ENCODE results near the gene MUC5B.
"Not testable (repeated sequence)": the region's sequence is repeated elsewhere in the genome, so short reads cannot be mapped to it uniquely, and the experiment has no call there.

MUC5B gene

DNA sequence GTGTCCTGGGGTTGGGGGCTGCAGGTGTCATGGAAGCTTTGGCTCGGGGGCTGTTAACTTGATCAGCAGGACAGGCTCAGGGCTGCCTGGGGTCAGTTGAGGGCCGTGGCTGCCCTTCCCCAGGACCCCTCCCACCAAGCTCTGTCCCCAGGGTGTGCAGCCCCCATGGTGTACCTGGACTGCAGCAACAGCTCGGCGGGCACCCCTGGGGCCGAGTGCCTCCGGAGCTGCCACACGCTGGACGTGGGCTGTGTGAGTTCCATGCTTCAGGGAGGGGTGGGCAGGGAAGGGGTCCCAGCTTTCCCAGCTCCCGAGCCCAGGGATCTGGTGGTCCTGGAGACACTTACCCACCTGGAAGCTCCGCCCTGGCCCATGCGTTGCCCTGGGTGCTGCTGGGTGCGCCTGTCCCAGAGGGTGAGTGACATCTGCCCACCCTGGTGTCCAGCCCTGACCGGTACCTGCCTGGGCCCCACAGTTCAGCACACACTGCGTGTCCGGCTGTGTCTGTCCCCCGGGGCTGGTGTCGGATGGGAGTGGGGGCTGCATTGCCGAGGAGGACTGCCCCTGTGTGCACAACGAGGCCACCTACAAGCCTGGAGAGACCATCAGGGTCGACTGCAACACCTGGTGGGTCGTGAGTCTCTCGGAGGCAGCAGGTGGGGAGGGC is 11.3 kb downstream of the MUC5B start:
- no peak for DNase-seq

DNA sequence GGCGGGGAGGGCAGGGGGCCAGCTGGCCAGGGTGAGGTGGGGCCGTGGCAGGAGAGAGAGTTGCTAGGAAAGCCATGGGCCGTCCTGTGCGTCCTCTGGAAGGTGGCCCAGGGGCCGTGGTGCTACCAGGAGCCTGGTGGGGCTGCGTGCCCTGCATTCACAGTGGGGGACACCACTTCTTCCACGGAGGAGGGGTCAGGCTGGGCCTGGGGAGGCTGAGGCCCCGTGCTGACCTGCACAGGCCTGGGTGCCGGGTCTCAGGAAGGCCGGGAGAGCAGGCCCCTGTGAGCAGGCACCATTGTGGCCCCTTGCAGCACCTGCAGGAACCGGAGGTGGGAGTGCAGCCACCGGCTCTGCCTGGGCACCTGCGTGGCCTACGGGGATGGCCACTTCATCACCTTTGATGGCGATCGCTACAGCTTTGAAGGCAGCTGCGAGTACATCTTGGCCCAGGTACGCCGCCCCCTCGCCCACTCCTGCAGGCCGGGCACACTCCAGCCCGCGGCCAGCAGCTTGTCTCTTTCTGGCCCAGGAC is 12.0 kb downstream of the MUC5B start:
- DNase-seq = no peak

DNA sequence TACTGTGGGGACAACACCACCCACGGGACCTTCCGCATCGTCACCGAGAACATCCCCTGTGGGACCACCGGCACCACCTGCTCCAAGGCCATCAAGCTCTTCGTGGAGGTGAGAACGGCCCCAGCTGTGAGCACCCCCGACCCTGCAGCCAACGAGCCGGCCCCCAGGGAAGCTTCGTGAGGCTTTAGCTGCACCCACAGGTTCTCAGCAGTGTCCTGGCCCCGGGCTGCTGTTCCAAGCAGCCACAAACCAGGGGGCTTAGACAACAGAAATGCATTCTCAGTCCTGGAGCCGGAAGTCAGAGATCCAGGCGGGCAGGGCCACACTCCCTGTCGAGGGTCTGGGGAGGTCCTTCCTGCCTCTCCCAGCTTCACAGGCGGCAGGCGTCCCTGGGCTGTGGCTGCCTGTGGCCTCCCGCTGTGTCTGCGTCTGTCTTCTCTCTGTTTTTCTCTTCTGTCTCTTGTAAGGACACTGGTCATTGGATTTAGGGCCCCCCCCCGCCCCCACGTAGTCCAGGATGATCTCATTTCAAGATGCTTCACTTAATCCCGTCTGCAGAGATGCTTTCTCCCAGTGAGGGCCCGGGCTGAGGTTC is 12.5 kb downstream of the MUC5B start:
- DNase-seq = no peak

DNA sequence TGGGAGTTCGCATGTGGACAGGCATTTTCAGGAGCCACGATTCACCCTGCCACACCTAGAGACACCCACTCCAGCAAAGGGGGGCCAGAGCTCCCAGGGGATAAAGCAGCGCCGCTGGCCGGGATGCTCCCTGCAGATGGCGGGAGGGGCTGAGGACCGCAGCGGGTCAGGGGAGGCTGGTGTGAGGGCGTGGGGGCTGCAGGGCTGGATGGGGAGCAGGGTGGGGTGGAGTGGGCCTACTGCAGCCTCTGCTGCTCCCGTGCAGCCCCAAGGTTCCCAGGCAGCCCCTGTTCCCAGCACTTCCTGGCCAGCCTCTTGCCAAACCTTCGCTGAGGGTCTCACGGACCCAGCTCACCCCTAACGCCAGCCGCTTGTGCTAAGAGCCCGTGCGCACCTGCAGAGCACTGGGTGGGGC is 13.0 kb downstream of the MUC5B start:
- no peak for DNase-seq

DNA sequence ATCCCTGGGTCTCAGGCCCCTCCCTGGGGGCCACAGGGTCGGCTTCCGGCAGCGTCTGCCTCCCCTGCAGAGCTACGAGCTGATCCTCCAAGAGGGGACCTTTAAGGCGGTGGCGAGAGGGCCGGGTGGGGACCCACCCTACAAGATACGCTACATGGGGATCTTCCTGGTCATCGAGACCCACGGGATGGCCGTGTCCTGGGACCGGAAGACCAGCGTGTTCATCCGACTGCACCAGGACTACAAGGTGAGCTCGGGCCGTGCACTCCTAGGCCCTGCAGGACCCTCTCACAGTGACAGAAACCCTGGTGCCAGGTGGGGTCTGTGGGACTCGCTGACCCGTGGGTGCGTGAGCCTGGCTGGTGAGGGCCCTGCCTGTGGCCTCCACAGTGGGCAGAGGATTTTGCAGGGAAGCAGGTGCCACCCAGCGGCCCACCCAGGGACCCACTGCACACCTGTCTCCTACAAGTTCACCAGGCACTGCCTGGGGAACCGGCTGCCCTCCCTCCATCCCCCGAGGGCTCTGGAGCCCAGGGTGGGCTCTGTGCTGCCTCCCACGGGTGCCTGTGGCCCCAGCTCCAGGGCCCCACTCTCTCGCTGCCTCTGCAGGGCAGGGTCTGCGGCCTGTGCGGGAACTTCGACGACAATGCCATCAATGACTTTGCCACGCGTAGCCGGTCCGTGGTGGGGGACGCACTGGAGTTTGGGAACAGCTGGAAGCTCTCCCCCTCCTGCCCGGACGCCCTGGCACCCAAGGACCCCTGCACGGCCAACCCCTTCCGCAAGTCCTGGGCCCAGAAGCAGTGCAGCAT is 13.7 kb downstream of the MUC5B start:
- no peak for DNase-seq

DNA sequence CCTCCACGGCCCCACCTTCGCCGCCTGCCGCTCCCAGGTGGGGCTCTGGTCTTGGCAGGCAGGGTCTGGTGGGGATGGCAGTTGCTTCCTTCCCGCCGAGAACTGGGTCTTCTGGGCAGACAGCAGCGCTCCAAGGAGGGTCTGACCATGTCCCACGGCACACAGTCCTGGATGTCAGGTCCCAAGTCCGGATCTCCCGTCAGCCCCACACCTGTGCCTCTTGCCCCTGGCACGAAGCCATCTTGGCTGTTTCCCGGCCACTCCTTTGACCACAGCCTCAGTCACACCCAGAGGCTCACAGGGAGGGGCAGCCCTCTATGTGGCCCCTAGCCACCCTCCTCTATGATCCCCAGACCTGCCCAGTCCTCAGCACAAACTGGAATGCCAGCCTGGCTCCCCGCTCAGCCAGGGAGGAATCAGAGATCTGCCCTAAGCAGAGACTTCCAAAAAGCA is 14.3 kb downstream of the MUC5B start:
- DNase-seq = no peak

DNA sequence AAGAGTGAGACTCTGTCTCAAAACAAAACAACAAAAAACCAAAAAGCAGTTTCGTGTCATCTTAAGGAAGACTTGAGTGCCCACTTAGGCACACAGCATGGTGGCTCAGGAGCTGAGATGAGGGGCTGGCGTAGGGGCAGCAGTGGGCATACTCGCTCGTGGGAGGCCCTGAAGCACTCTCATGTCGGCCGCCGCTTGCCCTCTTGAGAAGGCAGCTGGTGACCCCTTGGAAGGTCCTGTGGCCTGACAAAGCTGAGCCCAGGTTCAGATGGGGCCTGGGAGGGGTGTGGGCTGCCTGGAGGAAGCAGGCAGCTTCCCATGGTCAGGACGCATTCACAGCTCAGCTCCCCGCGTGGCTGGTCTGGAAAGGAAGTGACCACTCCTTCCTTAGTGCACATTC is 15.0 kb downstream of the MUC5B start:
- DNase-seq = no peak

DNA sequence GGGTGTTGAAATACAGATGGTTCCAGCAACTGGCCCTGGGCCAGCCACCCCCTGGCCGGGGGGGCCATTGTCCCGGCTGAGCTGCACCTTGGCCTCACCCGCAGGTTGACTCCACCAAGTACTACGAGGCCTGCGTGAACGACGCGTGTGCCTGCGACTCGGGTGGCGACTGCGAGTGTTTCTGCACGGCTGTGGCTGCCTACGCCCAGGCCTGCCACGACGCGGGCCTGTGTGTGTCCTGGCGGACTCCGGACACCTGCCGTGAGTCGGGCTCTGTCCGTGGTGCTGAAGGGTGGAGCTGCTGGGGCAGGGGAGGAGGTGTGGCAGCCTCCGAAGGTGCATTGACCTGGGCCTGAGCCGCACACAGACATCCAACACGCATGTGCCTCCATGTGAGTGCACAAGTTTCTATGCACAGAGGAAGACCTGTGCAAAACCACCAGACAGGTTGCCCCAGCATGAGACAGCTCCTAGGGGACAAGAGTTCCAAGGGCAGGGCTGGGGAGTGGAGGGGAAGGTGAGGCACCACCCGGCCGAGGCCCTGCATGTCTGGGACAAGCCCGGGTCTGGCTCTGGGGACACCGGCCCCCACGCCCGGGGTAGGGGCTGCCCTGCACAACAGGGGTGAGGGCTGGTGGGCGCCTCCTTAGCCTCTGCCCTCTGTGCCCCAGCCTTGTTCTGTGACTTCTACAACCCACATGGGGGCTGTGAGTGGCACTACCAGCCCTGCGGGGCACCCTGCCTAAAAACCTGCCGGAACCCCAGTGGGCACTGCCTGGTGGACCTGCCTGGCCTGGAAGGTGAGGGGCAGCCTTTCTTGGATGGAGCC is 16.1 kb downstream of the MUC5B start:
- no peak for DNase-seq

DNA sequence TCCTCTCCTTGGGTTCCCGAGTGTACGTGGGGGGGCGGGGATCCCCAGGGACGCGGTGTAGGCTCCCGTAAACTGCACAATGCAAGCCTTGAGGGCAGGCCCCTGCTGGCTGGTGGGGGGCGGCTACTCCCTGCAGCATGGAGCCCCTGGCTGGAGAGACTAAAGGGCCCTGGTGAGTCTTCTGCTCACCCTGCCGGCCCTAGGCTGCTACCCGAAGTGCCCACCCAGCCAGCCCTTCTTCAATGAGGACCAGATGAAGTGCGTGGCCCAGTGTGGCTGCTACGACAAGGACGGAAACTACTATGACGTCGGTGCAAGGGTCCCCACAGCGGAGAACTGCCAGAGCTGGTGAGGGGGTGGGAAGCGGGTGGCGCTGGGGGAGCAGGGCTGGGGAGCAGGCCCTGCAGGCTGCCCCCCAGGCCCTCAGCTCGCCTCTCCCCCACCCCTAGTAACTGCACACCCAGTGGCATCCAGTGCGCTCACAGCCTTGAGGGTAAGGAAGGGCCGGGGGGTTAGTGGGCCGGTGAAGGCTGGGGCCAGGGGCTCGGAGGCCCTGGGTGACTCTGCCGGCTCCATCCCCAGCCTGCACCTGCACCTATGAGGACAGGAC is 16.8 kb downstream of the MUC5B start:
- DNase-seq = no peak

DNA sequence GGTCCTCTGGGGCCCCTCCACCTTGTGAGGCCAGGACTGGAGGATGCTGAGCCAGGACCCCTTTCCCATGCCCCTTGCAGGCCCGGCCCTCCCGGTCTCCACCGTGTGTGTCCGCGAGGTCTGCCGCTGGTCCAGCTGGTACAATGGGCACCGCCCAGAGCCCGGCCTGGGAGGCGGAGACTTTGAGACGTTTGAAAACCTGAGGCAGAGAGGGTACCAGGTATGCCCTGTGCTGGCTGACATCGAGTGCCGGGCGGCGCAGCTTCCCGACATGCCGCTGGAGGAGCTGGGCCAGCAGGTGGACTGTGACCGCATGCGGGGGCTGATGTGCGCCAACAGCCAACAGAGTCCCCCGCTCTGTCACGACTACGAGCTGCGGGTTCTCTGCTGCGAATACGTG is 17.9 kb downstream of the MUC5B start:
- DNase-seq = no peak

DNA sequence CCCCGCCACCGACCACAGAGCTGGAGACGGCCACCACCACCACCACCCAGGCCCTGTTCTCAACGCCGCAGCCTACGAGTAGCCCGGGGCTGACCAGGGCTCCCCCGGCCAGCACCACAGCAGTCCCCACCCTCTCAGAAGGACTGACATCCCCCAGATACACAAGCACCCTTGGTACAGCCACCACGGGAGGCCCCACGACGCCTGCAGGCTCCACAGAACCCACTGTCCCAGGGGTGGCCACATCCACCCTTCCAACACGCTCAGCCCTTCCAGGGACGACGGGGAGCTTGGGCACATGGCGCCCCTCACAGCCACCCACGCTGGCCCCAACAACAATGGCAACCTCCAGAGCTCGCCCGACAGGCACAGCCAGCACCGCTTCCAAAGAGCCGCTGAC is 18.8 kb downstream of the MUC5B start:
- DNase-seq = no peak

DNA sequence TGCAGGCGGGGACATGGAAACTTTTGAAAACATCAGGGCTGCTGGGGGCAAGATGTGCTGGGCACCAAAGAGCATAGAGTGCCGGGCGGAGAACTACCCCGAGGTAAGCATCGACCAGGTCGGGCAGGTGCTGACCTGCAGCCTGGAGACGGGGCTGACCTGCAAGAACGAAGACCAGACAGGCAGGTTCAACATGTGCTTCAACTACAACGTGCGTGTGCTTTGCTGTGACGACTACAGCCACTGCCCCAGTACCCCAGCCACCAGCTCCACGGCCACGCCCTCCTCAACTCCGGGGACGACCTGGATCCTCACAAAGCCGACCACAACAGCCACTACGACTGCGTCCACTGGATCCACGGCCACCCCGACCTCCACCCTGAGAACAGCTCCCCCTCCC is 19.4 kb downstream of the MUC5B start:
- no peak for DNase-seq

DNA sequence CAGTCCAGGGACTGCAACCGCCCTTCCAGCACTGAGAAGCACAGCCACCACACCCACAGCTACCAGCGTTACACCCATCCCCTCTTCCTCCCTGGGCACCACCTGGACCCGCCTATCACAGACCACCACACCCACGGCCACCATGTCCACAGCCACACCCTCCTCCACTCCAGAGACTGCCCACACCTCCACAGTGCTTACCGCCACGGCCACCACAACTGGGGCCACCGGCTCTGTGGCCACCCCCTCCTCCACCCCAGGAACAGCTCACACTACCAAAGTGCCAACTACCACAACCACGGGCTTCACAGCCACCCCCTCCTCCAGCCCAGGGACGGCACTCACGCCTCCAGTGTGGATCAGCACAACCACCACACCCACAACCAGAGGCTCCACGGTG is 19.9 kb downstream of the MUC5B start:
- DNase-seq = not testable (repeated sequence)

DNA sequence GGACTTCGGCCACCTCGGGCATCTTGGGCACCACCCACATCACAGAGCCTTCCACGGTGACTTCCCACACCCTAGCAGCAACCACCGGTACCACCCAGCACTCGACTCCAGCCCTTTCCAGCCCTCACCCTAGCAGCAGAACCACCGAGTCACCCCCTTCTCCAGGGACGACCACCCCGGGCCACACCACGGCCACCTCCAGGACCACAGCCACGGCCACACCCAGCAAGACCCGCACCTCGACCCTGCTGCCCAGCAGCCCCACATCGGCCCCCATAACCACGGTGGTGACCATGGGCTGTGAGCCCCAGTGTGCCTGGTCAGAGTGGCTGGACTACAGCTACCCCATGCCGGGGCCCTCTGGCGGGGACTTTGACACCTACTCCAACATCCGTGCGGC is 20.7 kb downstream of the MUC5B start:
- DNase-seq = not testable (repeated sequence)

DNA sequence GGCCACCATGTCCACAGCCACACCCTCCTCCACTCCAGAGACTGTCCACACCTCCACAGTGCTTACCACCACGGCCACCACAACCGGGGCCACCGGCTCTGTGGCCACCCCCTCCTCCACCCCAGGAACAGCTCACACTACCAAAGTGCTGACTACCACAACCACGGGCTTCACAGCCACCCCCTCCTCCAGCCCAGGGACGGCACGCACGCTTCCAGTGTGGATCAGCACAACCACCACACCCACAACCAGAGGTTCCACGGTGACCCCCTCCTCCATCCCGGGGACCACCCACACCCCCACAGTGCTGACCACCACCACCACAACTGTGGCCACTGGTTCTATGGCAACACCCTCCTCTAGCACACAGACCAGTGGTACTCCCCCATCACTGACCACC is 21.7 kb downstream of the MUC5B start:
- not testable (repeated sequence) for DNase-seq

DNA sequence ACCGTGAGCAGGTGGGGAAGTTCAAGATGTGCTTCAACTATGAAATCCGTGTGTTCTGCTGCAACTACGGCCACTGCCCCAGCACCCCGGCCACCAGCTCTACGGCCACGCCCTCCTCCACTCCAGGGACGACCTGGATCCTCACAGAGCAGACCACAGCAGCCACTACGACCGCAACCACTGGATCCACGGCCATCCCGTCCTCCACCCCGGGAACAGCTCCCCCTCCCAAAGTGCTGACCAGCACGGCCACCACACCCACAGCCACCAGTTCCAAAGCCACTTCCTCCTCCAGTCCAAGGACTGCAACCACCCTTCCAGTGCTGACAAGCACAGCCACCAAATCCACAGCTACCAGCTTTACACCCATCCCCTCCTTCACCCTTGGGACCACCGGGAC is 22.9 kb downstream of the MUC5B start:
- DNase-seq = not testable (repeated sequence)

DNA sequence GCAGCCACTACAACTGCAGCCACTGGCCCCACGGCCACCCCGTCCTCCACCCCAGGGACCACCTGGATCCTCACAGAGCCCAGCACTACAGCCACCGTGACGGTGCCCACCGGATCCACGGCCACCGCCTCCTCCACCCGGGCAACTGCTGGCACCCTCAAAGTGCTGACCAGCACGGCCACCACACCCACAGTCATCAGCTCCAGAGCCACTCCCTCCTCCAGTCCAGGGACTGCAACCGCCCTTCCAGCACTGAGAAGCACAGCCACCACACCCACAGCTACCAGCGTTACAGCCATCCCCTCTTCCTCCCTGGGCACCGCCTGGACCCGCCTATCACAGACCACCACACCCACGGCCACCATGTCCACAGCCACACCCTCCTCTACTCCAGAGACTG is 23.4 kb downstream of the MUC5B start:
- not testable (repeated sequence) for DNase-seq

DNA sequence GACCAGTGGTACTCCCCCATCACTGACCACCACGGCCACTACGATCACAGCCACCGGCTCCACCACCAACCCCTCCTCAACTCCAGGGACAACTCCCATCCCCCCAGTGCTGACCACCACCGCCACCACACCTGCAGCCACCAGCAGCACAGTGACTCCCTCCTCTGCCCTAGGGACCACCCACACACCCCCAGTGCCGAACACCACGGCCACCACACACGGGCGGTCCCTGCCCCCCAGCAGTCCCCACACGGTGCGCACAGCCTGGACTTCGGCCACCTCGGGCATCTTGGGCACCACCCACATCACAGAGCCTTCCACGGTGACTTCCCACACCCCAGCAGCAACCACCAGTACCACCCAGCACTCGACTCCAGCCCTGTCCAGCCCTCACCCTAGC is 24.2 kb downstream of the MUC5B start:
- not testable (repeated sequence) for DNase-seq

DNA sequence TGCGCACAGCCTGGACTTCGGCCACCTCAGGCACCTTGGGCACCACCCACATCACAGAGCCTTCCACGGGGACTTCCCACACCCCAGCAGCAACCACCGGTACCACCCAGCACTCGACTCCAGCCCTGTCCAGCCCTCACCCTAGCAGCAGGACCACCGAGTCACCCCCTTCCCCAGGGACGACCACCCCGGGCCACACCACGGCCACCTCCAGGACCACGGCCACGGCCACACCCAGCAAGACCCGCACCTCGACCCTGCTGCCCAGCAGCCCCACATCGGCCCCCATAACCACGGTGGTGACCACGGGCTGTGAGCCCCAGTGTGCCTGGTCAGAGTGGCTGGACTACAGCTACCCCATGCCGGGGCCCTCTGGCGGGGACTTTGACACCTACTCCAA is 26.1 kb downstream of the MUC5B start:
- not testable (repeated sequence) for DNase-seq

DNA sequence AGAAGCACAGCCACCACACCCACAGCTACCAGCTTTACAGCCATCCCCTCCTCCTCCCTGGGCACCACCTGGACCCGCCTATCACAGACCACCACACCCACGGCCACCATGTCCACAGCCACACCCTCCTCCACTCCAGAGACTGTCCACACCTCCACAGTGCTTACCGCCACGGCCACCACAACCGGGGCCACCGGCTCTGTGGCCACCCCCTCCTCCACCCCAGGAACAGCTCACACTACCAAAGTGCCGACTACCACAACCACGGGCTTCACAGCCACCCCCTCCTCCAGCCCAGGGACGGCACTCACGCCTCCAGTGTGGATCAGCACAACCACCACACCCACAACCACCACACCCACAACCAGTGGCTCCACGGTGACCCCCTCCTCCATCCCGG is 27.5 kb downstream of the MUC5B start:
- not testable (repeated sequence) for DNase-seq

DNA sequence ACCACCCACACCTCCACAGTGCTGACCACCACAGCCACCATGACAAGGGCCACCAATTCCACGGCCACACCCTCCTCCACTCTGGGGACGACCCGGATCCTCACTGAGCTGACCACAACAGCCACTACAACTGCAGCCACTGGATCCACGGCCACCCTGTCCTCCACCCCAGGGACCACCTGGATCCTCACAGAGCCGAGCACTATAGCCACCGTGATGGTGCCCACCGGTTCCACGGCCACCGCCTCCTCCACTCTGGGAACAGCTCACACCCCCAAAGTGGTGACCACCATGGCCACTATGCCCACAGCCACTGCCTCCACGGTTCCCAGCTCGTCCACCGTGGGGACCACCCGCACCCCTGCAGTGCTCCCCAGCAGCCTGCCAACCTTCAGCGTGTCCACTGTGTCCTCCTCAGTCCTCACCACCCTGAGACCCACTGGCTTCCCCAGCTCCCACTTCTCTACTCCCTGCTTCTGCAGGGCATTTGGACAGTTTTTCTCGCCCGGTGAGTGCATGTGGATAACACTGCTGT is 28.4 kb downstream of the MUC5B start:
- no peak for DNase-seq
